ENCODE measurements around the gene MAGI2. TPM values are rescaled to one million over a fixed set of nuclear protein-coding genes. Genes with fewer than 3 reads are reported as not detected.
"Not testable (repeated sequence)": the region's sequence is repeated elsewhere in the genome, so short reads cannot be mapped to it uniquely, and the experiment has no call there.

MAGI2 gene
- total RNA-seq, 1 donor from 2014 or later = 0.26 TPM

GRCh38 chr7:79055722-79056415 is 397.6 kb downstream of the MAGI2 start:
- DNase-seq (ENCODE audit: low read depth in 2 of 2) = no peak

GRCh38 chr7:79051915-79052314 is 401.6 kb downstream of the MAGI2 start:
- no peak for DNase-seq (ENCODE audit: low read depth in 2 of 2)

- peak in 1 of 2 donors; percentile 0 for DNase-seq (ENCODE audit: low read depth in 2 of 2)
Observed at GRCh38 chr7:79050603-79051002, 402.9 kb downstream of the MAGI2 start.

GRCh38 chr7:79046061-79046460 is 407.4 kb downstream of the MAGI2 start:
- DNase-seq (ENCODE audit: low read depth in 2 of 2) = no peak

- no peak for DNase-seq (ENCODE audit: low read depth in 2 of 2)
Observed at GRCh38 chr7:79037001-79037400, 416.5 kb downstream of the MAGI2 start.

- DNase-seq (ENCODE audit: low read depth in 2 of 2) = no peak
Observed at GRCh38 chr7:79036356-79036755, 417.1 kb downstream of the MAGI2 start.

GRCh38 chr7:79035858-79036257 is 417.6 kb downstream of the MAGI2 start:
- DNase-seq (ENCODE audit: low read depth in 2 of 2) = no peak

GRCh38 chr7:79034730-79035129 is 418.7 kb downstream of the MAGI2 start:
- no peak for DNase-seq (ENCODE audit: low read depth in 2 of 2)

- DNase-seq (ENCODE audit: low read depth in 2 of 2) = not testable (repeated sequence)
Observed at GRCh38 chr7:79019711-79020110, 433.8 kb downstream of the MAGI2 start.

GRCh38 chr7:79011921-79012320 is 441.5 kb downstream of the MAGI2 start:
- no peak for DNase-seq (ENCODE audit: low read depth in 2 of 2)

GRCh38 chr7:79009647-79010046 is 443.8 kb downstream of the MAGI2 start:
- no peak for DNase-seq (ENCODE audit: low read depth in 2 of 2)

- DNase-seq (ENCODE audit: low read depth in 2 of 2) = no peak
Observed at GRCh38 chr7:79008786-79009185, 444.7 kb downstream of the MAGI2 start.

- DNase-seq (ENCODE audit: low read depth in 2 of 2) = no peak
Observed at GRCh38 chr7:78996013-78996412, 457.5 kb downstream of the MAGI2 start.

GRCh38 chr7:78993341-78993740 is 460.1 kb downstream of the MAGI2 start:
- no peak for DNase-seq (ENCODE audit: low read depth in 2 of 2)

GRCh38 chr7:78985509-78985908 is 468.0 kb downstream of the MAGI2 start:
- no peak for DNase-seq (ENCODE audit: low read depth in 2 of 2)

GRCh38 chr7:78983483-78983882 is 470.0 kb downstream of the MAGI2 start:
- no peak for DNase-seq (ENCODE audit: low read depth in 2 of 2)

- no peak for DNase-seq (ENCODE audit: low read depth in 2 of 2)
Observed at GRCh38 chr7:78970440-78970916, 483.0 kb downstream of the MAGI2 start.

- DNase-seq (ENCODE audit: low read depth in 2 of 2) = no peak
Observed at GRCh38 chr7:78968951-78969350, 484.5 kb downstream of the MAGI2 start.

- not testable (repeated sequence) for DNase-seq (ENCODE audit: low read depth in 2 of 2)
Observed at GRCh38 chr7:78967561-78967960, 485.9 kb downstream of the MAGI2 start.

GRCh38 chr7:78967046-78967445 is 486.4 kb downstream of the MAGI2 start:
- no peak for DNase-seq (ENCODE audit: low read depth in 2 of 2)

- no peak for DNase-seq (ENCODE audit: low read depth in 2 of 2)
Observed at GRCh38 chr7:78959477-78959876, 494.0 kb downstream of the MAGI2 start.

- no peak for DNase-seq (ENCODE audit: low read depth in 2 of 2)
Observed at GRCh38 chr7:78955329-78955728, 498.1 kb downstream of the MAGI2 start.

- no peak for DNase-seq (ENCODE audit: low read depth in 2 of 2)
Observed at GRCh38 chr7:78953726-78954363, 499.6 kb downstream of the MAGI2 start.
